ENCODE results near the gene CSN1S1. TPM values are rescaled to one million over a fixed set of nuclear protein-coding genes. Genes with fewer than 3 reads are reported as not detected.

CSN1S1 gene
- total and polyA plus RNA-seq, 4 donors, result 0.09 TPM; not detected in 3

GRCh38 chr4:69907151-69907550, 23.7 kb upstream of the CSN1S1 start:
- H3K27ac ChIP-seq (ENCODE audit: low read depth in 1 of 2, low read length in 1 of 2), result no peak overlapping the region
- H3K4me3 ChIP-seq, result no peak overlapping the region
- H3K27me3 ChIP-seq (ENCODE audit: control insufficient read depth in 3 of 3, insufficient read depth in 3 of 3, low read length in 2 of 3), result no peaks in the 10 kb centered on the region
- WGBS, 2 donors, result 57 to 64% methylated on average over 1 of the region's 1 CpG
- no peak overlapping the region for H3K9ac ChIP-seq (ENCODE audit: insufficient read depth in 1 of 2, low read length in 2 of 2)
- no peak for TF ChIP-seq CTCF (IDR thresholded peaks at IDR 0.05; ENCODE audit: control extremely low read depth, extremely low read depth)
- peaks cover 0 to 1% (median 0%) of the 10 kb centered on the region in 5 donors for H3K4me1 ChIP-seq (ENCODE audit: control insufficient read depth in 5 of 5, insufficient read depth in 5 of 5, low read length in 5 of 5)
- H3K36me3 ChIP-seq (ENCODE audit: control insufficient read depth in 4 of 4, insufficient read depth in 4 of 4, low read length in 4 of 4), result no peaks in the 10 kb centered on the region
- ATAC-seq (ENCODE audit: insufficient read depth, low FRiP score), result no peak
- H3K9me3 ChIP-seq (ENCODE audit: control insufficient read depth in 4 of 4, insufficient read depth in 3 of 4, low read length in 3 of 4), result peaks cover 0 to 2% (median 0%) of the 10 kb centered on the region in 4 donors
- no peak for DNase-seq

DNA sequence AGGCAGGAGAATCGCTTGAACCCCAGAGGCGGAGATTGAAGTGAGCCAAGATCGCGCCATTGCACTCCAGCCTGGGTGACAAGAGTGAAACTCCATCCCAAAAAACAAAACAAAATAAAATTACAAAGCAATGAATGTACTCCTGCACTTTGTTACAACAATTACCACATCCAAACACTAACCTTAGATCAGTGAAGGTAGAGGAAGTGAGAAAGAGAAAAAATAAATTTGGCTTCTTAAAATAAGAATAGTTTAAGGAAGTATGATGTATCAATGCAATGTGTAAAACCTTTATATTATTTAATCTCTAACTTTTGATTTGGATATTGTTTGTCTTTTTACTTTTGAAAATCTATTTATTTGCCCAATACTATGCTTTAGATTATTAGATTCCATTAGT, 21.7 kb upstream of the CSN1S1 start:
- H3K9ac ChIP-seq (ENCODE audit: insufficient read depth in 1 of 2, low read length in 2 of 2), result no peak overlapping the region
- ATAC-seq (ENCODE audit: insufficient read depth, low FRiP score) (no peak), DNase-seq (no peak)
- H3K27ac ChIP-seq (ENCODE audit: low read depth in 1 of 2, low read length in 1 of 2), result no peak overlapping the region
- H3K4me3 ChIP-seq, result no peak overlapping the region
- 96% methylated on average over 4 of the region's 4 CpGs for WGBS, 2 donors
- no peak for TF ChIP-seq CTCF (IDR thresholded peaks at IDR 0.05; ENCODE audit: control extremely low read depth, extremely low read depth)
- no peaks in the 10 kb centered on the region for H3K9me3 ChIP-seq (ENCODE audit: control insufficient read depth in 4 of 4, insufficient read depth in 3 of 4, low read length in 3 of 4)
- no peaks in the 10 kb centered on the region for H3K36me3 ChIP-seq (ENCODE audit: control insufficient read depth in 4 of 4, insufficient read depth in 4 of 4, low read length in 4 of 4)
- peaks cover 0 to 6% (median 0%) of the 10 kb centered on the region in 5 donors for H3K4me1 ChIP-seq (ENCODE audit: control insufficient read depth in 5 of 5, insufficient read depth in 5 of 5, low read length in 5 of 5)
- H3K27me3 ChIP-seq (ENCODE audit: control insufficient read depth in 3 of 3, insufficient read depth in 3 of 3, low read length in 2 of 3), result no peaks in the 10 kb centered on the region

DNA sequence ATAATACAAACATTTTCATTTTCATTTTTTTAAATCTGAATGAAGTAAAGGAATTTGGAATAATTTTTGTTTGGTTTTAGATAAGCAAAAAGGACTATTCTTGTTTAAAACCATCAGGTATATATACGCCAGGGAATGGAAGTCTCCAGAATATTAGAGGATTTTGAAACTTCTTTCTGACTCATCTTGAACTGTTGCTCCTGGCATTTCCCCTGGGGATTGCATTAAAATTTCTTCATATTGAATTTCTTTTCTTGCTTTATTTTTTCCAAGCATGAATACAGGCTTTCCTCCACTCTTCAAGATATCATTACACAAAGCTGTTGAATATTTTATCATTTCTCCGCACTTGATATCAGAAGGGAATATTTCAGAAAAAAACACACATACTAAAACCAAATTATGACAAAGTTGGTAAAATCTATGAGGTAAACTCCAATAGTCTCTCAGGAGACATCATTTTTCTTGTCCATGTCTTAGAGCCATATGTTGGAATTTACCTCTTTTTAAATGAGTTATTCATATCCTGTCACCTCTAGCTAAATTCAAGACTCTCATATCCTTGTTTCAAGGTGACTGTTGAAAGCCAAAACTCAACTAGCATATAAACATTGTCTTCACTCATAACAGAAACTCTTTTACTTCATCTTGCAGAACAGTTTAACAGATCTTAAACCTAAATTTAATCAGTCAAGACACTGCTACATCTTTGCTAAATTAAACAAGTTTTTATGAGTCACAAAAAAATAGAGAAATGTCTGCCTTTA, 20.7 kb upstream of the CSN1S1 start:
- no peak overlapping the region for H3K4me3 ChIP-seq

More for the DNA sequence above, 20.7 kb upstream of the CSN1S1 start:
- no peak for TF ChIP-seq CTCF (IDR thresholded peaks at IDR 0.05; ENCODE audit: control extremely low read depth, extremely low read depth)
- H3K27me3 ChIP-seq (ENCODE audit: control insufficient read depth in 3 of 3, insufficient read depth in 3 of 3, low read length in 2 of 3), result no peaks in the 10 kb centered on the region
- H3K4me1 ChIP-seq (ENCODE audit: control insufficient read depth in 5 of 5, insufficient read depth in 5 of 5, low read length in 5 of 5), result peaks cover 0 to 6% (median 0%) of the 10 kb centered on the region in 5 donors
- H3K9me3 ChIP-seq (ENCODE audit: control insufficient read depth in 4 of 4, insufficient read depth in 3 of 4, low read length in 3 of 4), result no peaks in the 10 kb centered on the region
- ATAC-seq (ENCODE audit: insufficient read depth, low FRiP score) (no peak), DNase-seq (no peak)
- H3K9ac ChIP-seq (ENCODE audit: insufficient read depth in 1 of 2, low read length in 2 of 2), result no peak overlapping the region
- 85 to 86% methylated on average over 2 of the region's 2 CpGs for WGBS, 2 donors
- no peaks in the 10 kb centered on the region for H3K36me3 ChIP-seq (ENCODE audit: control insufficient read depth in 4 of 4, insufficient read depth in 4 of 4, low read length in 4 of 4)
- no peak overlapping the region for H3K27ac ChIP-seq (ENCODE audit: low read depth in 1 of 2, low read length in 1 of 2)

All from lung (tissue), 12 donors.